SK-N-MC (cell line): ENCODE data around the gene ANGPTL2.

ENCODE experiments used
- EZH2 ChIP-seq: fragments of 200-600 bp; sonication (generic); IDR thresholded peaks from one replicate; pipeline ENCODE4 v1.6.1; 2017; ENCODE audit warnings: antibody characterized with exemption
- FOXP2 ChIP-seq: optimal IDR thresholded peaks from 2 replicates; pipeline ENCODE3; 2011; ENCODE audit warnings: mild to moderate bottlenecking, moderate library complexity; ENCODE audit not compliant: insufficient read depth; ENCODE audit errors: extremely low read length, control extremely low read depth
- POLR2AphosphoS5 ChIP-seq: IDR thresholded peaks from 2 replicates; pipeline ENCODE4 v1.6.1; 2012; ENCODE audit warnings: mild to moderate bottlenecking, low read depth, low read length, borderline replicate concordance

DNA sequence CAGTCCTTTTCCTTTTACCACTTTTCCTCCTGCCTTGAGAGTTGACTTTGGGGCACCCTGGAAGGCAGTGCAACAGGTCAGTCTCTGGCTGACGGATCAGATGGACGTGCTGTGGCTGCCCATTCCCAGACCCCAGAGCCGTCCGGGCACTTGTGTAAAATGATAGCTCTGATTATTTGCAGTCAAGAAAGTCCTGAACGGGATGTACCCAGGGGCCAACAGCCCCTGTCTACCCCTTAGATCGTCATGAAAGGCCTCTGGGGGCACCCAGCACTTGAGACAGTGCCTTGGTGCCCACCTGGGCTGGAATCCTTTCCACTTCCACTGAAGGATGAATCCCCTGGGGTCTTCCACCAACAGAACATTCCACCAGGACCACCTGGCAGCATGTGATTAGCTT lies 17.7 kb upstream of the ANGPTL2 start:
- no peak for TF ChIP-seq EZH2
- no peak for TF ChIP-seq FOXP2
- TF ChIP-seq POLR2AphosphoS5 = no peak
